ENCODE data around the gene RAB3C. TPM values are rescaled to one million over a fixed set of nuclear protein-coding genes. Genes with fewer than 3 reads are reported as not detected.

The RAB3C gene
- total RNA-seq, 1 experiment from 2014 or later, result 13.3 TPM

DNA sequence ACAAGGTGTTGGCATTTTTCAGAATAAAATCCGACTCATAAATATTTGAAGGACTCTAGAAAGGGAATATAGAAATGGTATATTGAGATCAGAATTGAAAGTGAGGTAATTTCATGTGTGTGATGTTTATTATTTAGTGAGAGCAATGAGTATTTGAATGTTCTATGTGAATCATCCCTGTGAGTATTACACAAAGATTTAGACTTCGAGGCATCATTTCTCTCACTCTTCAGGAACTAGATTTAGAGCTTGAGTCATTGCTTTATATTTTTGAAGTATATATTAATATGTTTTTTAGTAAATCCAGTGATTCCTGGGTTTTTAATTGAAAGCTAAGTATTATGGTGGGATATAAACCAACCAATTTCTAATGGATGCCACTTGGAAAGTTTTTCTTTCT lies 91.2 kb downstream of the RAB3C start:
- ATAC-seq (no peak), DNase-seq (ENCODE audit: low spot score) (no peak)
- H3K27me3 Mint-ChIP-seq (ENCODE audit: low read depth), result no peaks in the 10 kb centered on the region
- H3K4me1 Mint-ChIP-seq, result peaks cover 7% of the 10 kb centered on the region
- no peaks in the 10 kb centered on the region for H3K36me3 Mint-ChIP-seq
- no peak overlapping the region for H3K27ac Mint-ChIP-seq
- ChIA-PET POLR2A (no interaction called here), CTCF (no interaction called here)
- TF ChIP-seq ZNF396 (CRISPR knock-in tag; IDR thresholded peaks at IDR 0.05; ENCODE audit: borderline replicate concordance), result no peak
- TF ChIP-seq, protein P1, sequence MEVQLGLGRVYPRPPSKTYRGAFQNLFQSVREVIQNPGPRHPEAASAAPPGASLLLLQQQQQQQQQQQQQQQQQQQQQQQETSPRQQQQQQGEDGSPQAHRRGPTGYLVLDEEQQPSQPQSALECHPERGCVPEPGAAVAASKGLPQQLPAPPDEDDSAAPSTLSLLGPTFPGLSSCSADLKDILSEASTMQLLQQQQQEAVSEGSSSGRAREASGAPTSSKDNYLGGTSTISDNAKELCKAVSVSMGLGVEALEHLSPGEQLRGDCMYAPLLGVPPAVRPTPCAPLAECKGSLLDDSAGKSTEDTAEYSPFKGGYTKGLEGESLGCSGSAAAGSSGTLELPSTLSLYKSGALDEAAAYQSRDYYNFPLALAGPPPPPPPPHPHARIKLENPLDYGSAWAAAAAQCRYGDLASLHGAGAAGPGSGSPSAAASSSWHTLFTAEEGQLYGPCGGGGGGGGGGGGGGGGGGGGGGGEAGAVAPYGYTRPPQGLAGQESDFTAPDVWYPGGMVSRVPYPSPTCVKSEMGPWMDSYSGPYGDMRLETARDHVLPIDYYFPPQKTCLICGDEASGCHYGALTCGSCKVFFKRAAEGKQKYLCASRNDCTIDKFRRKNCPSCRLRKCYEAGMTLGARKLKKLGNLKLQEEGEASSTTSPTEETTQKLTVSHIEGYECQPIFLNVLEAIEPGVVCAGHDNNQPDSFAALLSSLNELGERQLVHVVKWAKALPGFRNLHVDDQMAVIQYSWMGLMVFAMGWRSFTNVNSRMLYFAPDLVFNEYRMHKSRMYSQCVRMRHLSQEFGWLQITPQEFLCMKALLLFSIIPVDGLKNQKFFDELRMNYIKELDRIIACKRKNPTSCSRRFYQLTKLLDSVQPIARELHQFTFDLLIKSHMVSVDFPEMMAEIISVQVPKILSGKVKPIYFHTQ (CRISPR knock-in tag; IDR thresholded peaks at IDR 0.05), result no peak
- no peak for TF ChIP-seq ZNF317 (CRISPR knock-in tag; IDR thresholded peaks at IDR 0.05; ENCODE audit: borderline replicate concordance, low read depth)
- no peak for TF ChIP-seq PRRX2 (CRISPR knock-in tag; IDR thresholded peaks at IDR 0.05)
- TF ChIP-seq, protein P2, sequence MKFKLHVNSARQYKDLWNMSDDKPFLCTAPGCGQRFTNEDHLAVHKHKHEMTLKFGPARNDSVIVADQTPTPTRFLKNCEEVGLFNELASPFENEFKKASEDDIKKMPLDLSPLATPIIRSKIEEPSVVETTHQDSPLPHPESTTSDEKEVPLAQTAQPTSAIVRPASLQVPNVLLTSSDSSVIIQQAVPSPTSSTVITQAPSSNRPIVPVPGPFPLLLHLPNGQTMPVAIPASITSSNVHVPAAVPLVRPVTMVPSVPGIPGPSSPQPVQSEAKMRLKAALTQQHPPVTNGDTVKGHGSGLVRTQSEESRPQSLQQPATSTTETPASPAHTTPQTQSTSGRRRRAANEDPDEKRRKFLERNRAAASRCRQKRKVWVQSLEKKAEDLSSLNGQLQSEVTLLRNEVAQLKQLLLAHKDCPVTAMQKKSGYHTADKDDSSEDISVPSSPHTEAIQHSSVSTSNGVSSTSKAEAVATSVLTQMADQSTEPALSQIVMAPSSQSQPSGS (CRISPR knock-in tag; IDR thresholded peaks at IDR 0.05; ENCODE audit: borderline replicate concordance, low read depth), result no peak
- no peak overlapping the region for H3K4me3 Mint-ChIP-seq
- no peaks in the 10 kb centered on the region for H3K9me3 Mint-ChIP-seq

DNA sequence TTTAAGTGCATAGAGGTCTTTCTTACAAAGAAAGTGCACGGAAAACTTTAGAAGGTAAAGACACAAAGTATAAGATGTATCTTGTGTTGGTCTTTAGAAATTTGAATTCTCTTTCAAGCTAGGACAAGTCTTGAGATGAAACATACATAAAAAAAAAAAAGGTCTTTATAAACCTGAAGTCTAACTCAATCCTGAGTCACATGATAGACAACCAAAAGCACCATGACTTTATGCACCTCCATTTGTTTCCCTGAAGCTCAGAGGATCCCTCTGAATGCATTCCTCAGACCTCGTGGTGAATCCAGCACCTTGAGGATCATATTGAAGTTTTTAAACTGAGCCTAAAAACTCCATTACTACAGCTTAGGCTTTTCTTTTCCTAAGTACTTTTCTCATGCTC lies 91.8 kb downstream of the RAB3C start:
- H3K9me3 Mint-ChIP-seq, result no peaks in the 10 kb centered on the region
- no peak for TF ChIP-seq NR2C2 (CRISPR knock-in tag; IDR thresholded peaks at IDR 0.05)
- TF ChIP-seq GRHL2 (CRISPR knock-in tag; IDR thresholded peaks at IDR 0.05; ENCODE audit: insufficient replicate concordance, severe bottlenecking), result no peak
- TF ChIP-seq, protein P3, sequence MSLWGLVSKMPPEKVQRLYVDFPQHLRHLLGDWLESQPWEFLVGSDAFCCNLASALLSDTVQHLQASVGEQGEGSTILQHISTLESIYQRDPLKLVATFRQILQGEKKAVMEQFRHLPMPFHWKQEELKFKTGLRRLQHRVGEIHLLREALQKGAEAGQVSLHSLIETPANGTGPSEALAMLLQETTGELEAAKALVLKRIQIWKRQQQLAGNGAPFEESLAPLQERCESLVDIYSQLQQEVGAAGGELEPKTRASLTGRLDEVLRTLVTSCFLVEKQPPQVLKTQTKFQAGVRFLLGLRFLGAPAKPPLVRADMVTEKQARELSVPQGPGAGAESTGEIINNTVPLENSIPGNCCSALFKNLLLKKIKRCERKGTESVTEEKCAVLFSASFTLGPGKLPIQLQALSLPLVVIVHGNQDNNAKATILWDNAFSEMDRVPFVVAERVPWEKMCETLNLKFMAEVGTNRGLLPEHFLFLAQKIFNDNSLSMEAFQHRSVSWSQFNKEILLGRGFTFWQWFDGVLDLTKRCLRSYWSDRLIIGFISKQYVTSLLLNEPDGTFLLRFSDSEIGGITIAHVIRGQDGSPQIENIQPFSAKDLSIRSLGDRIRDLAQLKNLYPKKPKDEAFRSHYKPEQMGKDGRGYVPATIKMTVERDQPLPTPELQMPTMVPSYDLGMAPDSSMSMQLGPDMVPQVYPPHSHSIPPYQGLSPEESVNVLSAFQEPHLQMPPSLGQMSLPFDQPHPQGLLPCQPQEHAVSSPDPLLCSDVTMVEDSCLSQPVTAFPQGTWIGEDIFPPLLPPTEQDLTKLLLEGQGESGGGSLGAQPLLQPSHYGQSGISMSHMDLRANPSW (CRISPR knock-in tag; conservative IDR thresholded peaks at IDR 0.05; ENCODE audit: low read depth), result no peak
- TF ChIP-seq CREM (CRISPR knock-in tag; IDR thresholded peaks at IDR 0.05), result no peak
- TF ChIP-seq, protein P4, sequence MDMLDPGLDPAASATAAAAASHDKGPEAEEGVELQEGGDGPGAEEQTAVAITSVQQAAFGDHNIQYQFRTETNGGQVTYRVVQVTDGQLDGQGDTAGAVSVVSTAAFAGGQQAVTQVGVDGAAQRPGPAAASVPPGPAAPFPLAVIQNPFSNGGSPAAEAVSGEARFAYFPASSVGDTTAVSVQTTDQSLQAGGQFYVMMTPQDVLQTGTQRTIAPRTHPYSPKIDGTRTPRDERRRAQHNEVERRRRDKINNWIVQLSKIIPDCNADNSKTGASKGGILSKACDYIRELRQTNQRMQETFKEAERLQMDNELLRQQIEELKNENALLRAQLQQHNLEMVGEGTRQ (CRISPR knock-in tag; IDR thresholded peaks at IDR 0.05), result no peak
- TF ChIP-seq ATF1 (CRISPR knock-in tag; IDR thresholded peaks at IDR 0.05), result no peak
- TF ChIP-seq, protein P5, sequence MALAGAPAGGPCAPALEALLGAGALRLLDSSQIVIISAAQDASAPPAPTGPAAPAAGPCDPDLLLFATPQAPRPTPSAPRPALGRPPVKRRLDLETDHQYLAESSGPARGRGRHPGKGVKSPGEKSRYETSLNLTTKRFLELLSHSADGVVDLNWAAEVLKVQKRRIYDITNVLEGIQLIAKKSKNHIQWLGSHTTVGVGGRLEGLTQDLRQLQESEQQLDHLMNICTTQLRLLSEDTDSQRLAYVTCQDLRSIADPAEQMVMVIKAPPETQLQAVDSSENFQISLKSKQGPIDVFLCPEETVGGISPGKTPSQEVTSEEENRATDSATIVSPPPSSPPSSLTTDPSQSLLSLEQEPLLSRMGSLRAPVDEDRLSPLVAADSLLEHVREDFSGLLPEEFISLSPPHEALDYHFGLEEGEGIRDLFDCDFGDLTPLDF (CRISPR knock-in tag; IDR thresholded peaks at IDR 0.05), result no peak
- no peak for TF ChIP-seq ZBTB21 (CRISPR knock-in tag; IDR thresholded peaks at IDR 0.05; ENCODE audit: borderline replicate concordance)
- no peak for TF ChIP-seq CREB1 (CRISPR knock-in tag; IDR thresholded peaks at IDR 0.05)
- TF ChIP-seq, protein P6, sequence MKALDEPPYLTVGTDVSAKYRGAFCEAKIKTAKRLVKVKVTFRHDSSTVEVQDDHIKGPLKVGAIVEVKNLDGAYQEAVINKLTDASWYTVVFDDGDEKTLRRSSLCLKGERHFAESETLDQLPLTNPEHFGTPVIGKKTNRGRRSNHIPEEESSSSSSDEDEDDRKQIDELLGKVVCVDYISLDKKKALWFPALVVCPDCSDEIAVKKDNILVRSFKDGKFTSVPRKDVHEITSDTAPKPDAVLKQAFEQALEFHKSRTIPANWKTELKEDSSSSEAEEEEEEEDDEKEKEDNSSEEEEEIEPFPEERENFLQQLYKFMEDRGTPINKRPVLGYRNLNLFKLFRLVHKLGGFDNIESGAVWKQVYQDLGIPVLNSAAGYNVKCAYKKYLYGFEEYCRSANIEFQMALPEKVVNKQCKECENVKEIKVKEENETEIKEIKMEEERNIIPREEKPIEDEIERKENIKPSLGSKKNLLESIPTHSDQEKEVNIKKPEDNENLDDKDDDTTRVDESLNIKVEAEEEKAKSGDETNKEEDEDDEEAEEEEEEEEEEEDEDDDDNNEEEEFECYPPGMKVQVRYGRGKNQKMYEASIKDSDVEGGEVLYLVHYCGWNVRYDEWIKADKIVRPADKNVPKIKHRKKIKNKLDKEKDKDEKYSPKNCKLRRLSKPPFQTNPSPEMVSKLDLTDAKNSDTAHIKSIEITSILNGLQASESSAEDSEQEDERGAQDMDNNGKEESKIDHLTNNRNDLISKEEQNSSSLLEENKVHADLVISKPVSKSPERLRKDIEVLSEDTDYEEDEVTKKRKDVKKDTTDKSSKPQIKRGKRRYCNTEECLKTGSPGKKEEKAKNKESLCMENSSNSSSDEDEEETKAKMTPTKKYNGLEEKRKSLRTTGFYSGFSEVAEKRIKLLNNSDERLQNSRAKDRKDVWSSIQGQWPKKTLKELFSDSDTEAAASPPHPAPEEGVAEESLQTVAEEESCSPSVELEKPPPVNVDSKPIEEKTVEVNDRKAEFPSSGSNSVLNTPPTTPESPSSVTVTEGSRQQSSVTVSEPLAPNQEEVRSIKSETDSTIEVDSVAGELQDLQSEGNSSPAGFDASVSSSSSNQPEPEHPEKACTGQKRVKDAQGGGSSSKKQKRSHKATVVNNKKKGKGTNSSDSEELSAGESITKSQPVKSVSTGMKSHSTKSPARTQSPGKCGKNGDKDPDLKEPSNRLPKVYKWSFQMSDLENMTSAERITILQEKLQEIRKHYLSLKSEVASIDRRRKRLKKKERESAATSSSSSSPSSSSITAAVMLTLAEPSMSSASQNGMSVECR (CRISPR knock-in tag; IDR thresholded peaks at IDR 0.05; ENCODE audit: borderline replicate concordance), result no peak
- peaks cover 10% of the 10 kb centered on the region for H3K4me1 Mint-ChIP-seq
- H3K4me3 Mint-ChIP-seq, result no peak overlapping the region
- H3K36me3 Mint-ChIP-seq, result no peaks in the 10 kb centered on the region
- POLR2A ChIA-PET, result no interaction called here
- DNase-seq (ENCODE audit: low spot score), result no peak
- ATAC-seq, result no peak
- H3K27me3 Mint-ChIP-seq (ENCODE audit: low read depth), result no peaks in the 10 kb centered on the region
- H3K27ac Mint-ChIP-seq, result no peak overlapping the region
- CTCF ChIA-PET, result no interaction called here
